HUDEP-2 (cell line): ENCODE results near the gene RPAP3.
A peak's percentile ranks its signal among the peaks of the same experiment; 100 is the strongest.

ENCODE experiments used
- DNase-seq, 76 experiments: peaks; one replicate each; lab custom pipeline; 2025; ENCODE audit not compliant: unreplicated experiment in 76 of 76; lab: John Stamatoyannopoulos, UW

RPAP3 gene

DNA sequence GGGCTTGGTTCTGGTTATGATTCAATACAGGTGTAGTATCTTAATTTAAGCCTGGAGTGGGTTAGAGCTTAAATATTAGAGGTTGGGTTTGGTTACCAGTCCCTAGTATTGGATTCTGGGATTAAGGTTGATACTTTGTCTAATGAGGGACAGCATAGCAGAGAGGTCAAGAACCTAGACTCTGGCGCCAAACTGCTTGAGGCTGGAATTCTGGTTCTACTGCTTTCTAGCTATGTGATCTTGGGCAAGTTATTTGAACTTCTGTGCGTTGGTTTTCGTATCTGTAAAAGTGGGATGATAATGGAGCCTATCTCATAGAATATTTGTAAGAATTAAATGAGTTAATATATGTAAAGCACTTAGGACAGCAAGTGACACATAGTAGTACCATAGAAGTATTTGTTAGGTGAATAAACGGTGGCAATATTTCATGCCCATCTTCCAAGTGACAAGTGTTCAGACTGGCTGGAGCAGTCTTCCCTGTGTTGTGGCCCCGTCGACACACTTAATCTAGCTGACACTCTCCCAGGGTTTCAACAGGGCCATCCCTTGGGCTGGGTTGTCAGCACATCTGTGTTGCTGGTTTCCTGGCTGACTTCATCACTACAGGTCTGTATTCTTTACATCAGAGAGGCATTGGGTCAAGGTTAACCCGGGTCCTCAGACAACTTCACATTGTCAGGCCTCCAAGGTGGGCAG, 16.5 kb upstream of the RPAP3 start:
- DNase-seq = no peak

DNA sequence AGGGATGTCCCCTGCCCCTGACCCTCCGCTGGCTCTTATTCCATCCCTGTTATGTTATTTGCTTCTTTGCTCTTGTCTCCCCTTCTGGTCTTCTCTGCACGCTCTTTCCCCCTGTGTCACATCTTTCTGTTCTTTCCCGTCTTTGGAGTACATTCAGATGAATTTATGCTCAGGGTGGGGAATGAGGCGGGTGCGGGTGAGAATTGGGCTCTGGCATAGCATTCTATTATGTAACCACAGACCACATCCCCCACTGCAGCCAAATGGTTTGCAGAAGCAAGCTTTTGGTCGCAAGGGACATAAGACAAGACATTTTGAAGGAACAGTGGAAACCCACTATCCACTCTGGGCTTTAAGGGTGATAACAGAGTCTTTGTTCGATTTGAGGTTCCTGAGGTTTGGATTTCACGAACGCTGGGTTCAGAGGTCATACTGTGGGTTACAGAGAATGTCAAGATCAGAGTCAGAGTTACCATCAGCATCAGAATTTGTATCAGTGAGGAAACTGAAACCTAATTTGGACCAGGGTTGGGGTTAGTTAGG, 15.7 kb upstream of the RPAP3 start:
- no peak for DNase-seq

DNA sequence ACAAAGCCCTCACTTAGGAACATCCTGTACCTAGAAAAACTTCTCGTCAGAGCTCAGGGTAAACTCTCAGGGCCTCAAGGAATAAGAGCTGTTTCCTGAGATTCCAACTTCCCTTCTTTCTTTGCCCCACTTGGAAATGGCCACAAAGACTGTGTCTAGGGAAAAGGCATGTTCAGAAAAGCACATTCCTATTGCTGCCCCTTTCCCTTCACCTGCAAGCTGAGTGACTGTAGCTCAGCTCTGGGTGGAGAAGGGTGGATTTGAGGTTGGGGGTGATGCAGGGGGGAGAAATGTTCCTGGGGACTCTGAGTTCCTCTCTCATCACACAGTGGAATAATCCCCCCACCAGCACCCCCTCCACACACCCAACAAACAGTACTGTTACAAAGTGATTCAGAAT, 12.7 kb upstream of the RPAP3 start:
- no peak for DNase-seq

DNA sequence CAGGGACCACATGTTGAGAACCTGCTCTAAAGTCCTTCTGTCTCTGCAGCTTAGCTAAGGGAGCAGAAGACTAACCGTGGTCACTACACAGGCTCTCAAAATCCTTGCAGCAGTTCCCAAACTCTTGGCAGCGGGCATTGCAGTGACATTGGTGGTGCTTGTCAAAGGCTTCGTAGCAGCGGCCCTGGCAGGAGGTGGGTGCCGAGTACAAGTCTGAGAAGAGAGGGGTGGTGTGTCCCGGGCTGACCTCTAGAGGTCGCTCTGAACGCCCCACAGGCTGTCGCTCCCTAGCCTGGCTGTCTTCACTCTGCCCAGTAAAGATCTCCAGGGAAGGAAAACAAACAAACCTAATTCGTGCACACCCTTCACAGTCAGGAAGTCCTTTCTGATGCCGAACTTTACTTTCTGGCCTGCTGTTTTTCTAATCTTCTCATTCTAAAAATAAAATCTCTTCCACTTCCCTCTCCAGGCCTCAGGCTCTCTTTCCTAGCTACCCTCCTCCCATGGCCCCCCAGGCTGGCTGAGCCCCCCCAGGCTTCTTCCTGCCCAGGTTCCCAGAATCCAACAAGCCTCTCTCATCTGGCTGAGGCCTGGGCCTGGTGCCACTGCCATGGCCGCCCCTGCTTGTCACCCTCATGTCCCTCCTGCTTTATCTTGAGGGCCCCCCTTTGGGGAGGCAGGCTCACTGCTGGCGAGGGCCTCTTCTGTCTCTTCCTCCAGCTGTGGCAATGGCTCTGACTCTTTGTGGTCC, 11.8 kb upstream of the RPAP3 start:
- DNase-seq = peak in 60 of 76 experiments; percentile 3 to 71 (median 42)

GRCh38 chr12:47717046-47717442, 11.2 kb upstream of the RPAP3 start:
- no peak for DNase-seq

DNA sequence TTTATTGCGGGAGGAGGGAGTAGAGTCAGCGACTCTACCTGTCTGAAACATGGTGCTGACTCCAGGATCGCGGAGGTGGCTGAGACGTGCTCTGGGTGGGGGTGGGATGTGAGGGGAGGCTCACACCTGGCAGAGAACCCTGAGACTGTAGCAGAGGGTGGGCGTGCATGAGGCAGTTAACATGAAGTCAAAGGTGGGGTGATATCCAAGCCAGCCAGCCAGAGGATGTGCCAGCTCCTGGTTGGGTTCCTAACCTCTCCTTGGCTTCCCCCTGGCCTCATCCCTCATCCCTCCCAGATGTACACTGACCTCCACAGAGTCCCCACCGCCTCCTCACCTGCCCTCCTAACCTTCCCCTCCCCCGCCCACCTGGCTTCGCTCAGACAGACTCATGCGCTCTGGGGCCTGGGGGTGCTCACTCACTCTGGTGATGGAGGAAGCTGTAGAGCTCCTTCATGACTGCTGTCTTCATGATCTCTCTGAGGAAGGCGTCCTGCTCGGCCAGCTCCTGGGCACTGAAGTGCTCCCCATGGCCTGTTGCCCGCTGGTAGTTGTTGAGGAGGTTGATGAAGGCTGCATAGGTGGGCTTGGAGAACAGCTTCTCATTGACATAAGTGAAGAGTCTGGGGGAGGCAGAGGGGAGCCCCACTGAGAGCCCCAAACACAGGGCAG, 10.2 kb upstream of the RPAP3 start:
- DNase-seq = no peak

GRCh38 chr12:47715393-47715876, 9.6 kb upstream of the RPAP3 start:
- peak in 64 of 76 experiments; percentile 4 to 72 (median 50) for DNase-seq

GRCh38 chr12:47714826-47715386, 9.1 kb upstream of the RPAP3 start:
- no peak for DNase-seq

- no peak for DNase-seq
Measured at GRCh38 chr12:47712171-47712570, 6.3 kb upstream of the RPAP3 start.

GRCh38 chr12:47711448-47711847, 5.6 kb upstream of the RPAP3 start:
- DNase-seq = no peak

DNA sequence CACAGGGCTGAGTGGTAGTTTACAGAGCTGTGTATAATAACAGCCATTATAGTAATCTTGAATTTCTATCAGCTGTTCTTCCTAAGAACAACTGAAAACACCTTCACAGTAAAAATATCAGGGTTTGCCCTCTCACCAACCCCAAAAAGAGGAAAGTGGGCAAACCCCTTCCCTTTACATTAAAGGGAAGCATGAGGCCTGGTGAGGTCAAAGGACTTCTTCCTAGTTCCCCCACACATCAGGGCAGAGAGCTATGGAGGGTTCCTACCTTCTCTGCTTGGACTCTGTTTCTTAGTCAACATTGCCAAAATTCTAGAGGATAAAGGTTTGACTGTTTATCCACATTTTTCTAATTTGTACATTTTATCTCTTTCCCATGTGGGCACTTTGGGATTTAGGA, 4.4 kb upstream of the RPAP3 start:
- no peak for DNase-seq

GRCh38 chr12:47709671-47710070, 3.8 kb upstream of the RPAP3 start:
- no peak for DNase-seq

GRCh38 chr12:47709237-47709636, 3.4 kb upstream of the RPAP3 start:
- DNase-seq = no peak

- no peak for DNase-seq
Measured at GRCh38 chr12:47707905-47708543, 2.2 kb upstream of the RPAP3 start.

DNA sequence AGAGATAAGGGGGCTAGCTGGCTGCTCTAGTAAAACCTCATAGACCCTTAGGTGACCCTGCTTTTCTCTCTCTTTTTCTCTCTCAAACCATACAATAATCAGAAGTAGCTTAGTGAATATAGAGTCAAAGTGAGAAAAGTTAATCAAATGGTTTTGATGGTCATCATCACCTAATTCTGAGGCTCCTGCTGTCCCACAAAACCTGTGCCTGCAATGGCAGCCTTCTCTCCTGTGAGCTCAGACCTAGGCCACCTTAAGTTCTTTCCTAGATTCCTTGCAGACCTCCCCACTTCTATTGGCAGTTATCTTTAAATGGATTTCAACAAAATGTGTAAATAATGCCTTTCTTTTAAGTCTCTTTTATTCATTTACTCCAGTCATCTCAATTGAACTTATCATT, 1.5 kb upstream of the RPAP3 start:
- DNase-seq = no peak

DNA sequence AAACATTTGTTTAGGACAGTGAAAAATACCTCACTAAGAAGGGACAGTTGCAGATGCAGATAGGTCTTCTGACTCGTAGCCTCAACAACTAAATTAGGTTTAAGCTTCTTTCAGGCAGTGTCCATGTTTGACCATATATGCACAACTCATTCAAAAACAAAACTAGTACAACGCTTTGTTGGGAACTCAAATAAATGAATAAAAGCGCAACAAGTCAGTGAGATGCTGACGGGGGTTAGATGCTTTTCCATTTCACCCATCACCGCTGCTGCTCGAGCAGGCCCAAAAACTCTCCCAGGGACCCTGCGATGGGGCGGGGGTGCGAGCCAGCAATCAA, 633 bp downstream of the RPAP3 start:
- DNase-seq = no peak

GRCh38 chr12:47704719-47705118, 1.1 kb downstream of the RPAP3 start:
- DNase-seq = no peak

DNA sequence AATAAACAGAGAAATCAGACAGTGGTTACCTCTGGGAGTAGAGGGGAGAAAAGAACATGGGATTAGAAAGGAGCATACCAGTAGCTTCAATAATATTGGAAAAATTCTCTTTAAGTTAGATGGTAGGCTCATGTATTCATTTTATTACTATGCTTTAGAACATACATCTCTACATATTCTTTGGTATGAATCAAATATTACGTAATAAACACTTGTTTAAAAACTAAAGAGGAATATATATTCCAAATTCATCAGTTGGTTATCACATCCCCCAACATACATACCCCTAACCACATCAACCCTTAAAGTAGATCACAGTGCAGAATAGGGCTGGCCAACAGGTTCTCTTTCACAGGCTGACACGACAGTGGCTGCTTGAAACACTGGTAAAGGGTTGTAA, 5.6 kb downstream of the RPAP3 start:
- DNase-seq = no peak

DNA sequence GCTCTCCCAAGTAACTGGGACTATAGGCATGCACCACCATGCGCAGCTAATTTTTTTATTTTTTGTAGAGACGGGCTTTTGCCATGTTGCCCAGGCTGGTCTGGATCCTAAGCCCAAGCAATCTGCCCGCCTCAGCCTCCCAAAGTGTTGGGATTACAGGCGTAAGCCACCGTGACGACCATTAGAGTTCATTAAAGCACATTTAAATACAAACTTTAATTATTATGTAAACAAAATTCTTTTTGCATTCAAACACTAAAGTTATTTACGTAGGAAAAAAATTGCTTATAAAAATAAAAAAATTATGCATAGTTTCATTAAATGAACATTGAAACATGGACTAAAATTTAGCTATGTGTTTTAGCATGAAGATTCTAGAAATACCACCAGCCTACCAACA, 7.2 kb downstream of the RPAP3 start:
- no peak for DNase-seq

DNA sequence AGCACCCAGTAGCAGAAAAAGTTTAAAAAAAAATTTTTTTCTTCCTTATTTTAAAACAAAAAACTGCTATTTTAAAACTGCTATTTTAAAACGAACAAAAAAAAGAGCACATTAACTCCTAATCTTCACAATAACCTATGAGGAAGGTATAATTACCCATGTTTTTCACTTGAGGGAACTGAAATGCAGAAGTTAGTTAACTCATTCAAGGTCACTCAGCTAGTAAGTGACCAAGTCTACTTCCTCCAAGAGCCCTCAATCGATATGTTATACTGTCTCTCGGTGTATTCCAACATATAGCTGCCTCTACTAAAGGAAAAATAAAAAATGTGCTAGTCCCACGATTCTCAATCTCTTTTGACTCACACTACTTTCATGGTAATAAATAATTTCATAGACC, 7.8 kb downstream of the RPAP3 start:
- DNase-seq = no peak

GRCh38 chr12:47689215-47689614, 16.6 kb downstream of the RPAP3 start:
- DNase-seq = no peak
